Measurements from ENCODE around the gene FKBP1A. TPM values are rescaled to one million over a fixed set of nuclear protein-coding genes. Genes with fewer than 3 reads are reported as not detected.

FKBP1A gene
- total RNA-seq, 2 experiments from 2014 or later: 247 to 273 TPM

DNA sequence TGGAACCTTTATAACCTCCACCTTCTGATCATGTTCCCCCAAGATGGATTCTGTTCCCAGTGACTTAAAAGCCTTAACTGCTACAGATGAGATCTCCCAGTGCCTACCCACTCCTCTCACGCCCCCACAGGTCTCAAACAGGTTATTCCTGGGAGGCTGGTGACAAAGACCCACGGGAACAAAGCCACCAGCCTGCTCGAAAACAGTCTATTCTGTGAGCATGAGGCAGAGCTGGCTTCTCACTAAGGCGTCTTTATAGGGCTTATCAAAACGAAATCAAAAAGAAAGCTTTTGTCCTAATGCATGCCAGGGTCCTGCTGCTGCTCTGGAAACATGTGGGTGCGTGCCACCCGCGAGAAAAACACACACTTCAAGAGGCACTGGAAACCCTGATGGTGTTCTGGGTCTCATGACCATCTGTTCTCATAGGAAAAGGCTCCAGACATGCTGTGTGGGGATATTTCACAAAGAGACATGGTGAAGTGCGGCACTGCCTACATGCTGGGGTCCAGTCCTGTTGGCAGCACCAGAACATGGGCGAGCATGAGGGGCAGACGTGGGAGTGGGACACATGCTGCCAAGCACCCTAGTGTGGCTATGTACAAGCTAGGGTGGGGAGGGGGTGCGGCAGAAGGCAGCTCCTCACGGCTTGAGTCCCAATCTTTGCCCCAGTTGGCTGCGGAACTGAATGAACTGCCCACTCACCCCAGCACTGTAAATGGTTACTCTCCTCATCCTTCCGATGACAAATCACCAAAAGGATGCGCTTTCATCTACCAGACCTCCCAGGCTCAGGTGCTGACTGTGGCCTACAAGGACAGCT lies 2.1 kb downstream of the FKBP1A start:
- Mint-ChIP-seq H3K4me1 (peaks cover 67% of the 10 kb centered on the region), H3K27me3 (peaks cover 7% of the 10 kb centered on the region), H3K27ac (peak overlapping the region; percentile 70), H3K9me3 (ENCODE audit: low read depth) (no peaks in the 10 kb centered on the region), H3K4me3 (peak overlapping the region; percentile 84), H3K36me3 (peaks cover 22% of the 10 kb centered on the region)
- CTCF ChIA-PET: interaction anchor here (1.2 to 6.2 kb wide), 10 partner anchors 11 to 76 kb away, joined by 3 to 24 read pairs (median 6); partner anchors contain the start of gene NSFL1C
- no peak for ATAC-seq
- DNase-seq: peak; percentile 42

DNA sequence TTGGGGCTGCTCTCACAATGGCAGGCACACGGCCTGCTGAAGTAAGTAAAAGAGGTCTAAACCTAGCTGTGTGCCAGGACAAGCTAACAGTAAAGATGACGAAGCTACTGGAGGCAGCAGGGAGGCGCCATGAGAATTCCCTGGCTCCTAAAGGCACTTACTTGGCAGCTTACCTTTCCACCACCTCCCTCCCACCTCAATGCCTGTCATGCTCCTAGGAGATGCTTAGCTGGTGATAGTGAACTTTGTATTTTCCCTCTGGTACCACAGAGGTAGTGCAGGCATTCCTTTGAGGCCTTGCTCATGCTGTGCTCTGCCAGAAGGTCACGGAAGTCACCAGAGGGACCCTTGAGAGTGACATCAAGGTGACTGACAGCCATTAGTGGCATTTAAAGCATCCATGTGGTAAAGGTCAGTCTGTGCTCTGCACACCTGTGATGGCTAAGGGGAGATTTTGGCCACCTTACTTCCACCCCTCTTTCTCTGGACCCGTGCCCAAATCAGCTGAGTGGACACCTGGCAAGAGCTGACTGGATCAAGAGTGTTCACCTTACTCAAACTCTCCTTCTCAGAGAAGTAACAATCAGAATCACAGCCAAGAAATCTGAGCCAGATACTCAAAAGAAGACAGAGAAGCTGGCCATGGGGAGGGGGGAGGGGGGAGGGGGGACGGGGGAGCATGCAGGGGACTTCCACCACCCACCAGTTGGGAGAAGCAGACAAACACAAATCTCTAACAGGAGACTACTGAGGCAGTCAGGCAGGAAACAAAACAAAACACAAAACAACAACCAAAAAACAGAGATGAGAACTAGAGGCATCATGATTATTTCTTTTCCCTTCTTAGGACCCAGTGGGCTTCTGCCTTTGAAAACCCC lies 2.9 kb downstream of the FKBP1A start:
- CTCF ChIA-PET: interaction anchor here (1.0 to 6.2 kb wide), 7 partner anchors 10 to 77 kb away, joined by 3 to 24 read pairs (median 4); partner anchors contain the start of gene NSFL1C
- H3K4me3 Mint-ChIP-seq: peak overlapping the region; percentile 84
- DNase-seq (no peak), ATAC-seq (no peak)
- H3K9me3 Mint-ChIP-seq (ENCODE audit: low read depth): no peaks in the 10 kb centered on the region
- peaks cover 27% of the 10 kb centered on the region for H3K36me3 Mint-ChIP-seq
- peaks cover 72% of the 10 kb centered on the region for H3K4me1 Mint-ChIP-seq
- H3K27ac Mint-ChIP-seq: peak overlapping the region; percentile 81
- H3K27me3 Mint-ChIP-seq: no peaks in the 10 kb centered on the region

DNA sequence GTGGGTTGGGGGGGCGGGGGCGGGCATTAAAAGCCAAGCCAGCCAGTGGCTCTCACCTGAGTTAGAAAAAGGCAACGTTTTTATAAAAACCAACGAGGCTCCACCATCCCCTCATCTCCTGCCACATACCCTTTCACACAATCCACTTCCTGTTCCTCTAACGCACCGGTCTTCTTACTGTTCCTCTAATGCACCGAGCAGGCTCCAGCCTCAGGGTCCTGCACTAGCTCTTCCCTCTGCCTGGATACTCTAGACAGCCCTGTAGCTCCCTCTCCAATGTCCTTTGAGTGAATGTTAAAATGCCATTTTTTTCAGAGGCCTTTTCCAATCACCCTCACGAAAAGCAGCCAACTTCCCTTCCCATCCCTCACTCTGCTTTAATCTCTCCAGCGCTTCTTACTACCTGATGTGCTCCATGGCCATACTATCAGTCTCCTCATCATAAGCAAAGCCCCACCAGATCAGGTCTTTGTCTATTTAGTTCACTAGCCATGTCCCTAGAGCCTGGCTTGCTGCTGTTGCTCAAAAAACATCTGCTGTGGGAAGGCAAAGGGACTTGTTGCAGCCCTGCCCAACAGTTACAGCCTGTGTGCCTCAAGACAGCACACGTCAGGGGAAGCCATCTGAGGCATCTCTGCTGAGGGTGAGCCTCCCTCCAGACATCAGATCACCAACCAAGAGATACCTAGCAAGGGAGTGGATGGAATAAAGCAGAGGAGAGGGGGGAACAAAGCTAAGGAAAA lies 3.9 kb downstream of the FKBP1A start:
- peak; percentile 28 for ATAC-seq
- Mint-ChIP-seq H3K4me1 (peaks cover 81% of the 10 kb centered on the region), H3K4me3 (peak overlapping the region; percentile 74), H3K36me3 (peaks cover 31% of the 10 kb centered on the region), H3K27me3 (no peaks in the 10 kb centered on the region), H3K27ac (peak overlapping the region; percentile 81), H3K9me3 (ENCODE audit: low read depth) (no peaks in the 10 kb centered on the region)
- CTCF ChIA-PET: interaction anchor here (1.0 to 6.2 kb wide), 5 partner anchors 9 to 88 kb away, joined by 3 to 24 read pairs (median 4); partner anchors contain the start of gene NSFL1C
- peak; percentile 63 for DNase-seq

DNA sequence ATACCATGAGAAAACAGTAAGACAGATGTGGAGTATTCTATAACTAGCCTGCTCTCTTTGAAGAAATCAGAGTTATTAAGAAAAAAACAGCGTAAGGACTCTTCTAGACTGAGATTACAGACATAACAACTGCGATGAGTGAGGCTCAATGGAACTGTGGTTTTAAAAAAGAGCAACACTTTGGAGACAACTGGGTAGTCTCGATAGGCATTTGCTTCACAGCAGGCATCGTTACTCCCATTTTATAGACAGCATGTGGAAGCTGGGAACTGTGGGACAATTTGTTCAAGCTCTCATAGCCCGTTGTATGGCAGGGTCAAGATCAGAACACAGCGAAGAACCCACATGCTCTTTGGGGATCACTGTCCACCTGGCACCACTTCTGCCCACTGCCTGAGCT lies 4.6 kb downstream of the FKBP1A start:
- peaks cover 31% of the 10 kb centered on the region for H3K36me3 Mint-ChIP-seq
- H3K27ac Mint-ChIP-seq: peak overlapping the region; percentile 81
- no peaks in the 10 kb centered on the region for H3K9me3 Mint-ChIP-seq (ENCODE audit: low read depth)
- no peaks in the 10 kb centered on the region for H3K27me3 Mint-ChIP-seq
- no peak for ATAC-seq
- peaks cover 79% of the 10 kb centered on the region for H3K4me1 Mint-ChIP-seq
- H3K4me3 Mint-ChIP-seq: peak overlapping the region; percentile 74
- DNase-seq: no peak
- CTCF ChIA-PET: interaction anchor here (1.1 to 6.2 kb wide), 5 partner anchors 9 to 88 kb away, joined by 3 to 24 read pairs (median 6); partner anchors contain the start of gene NSFL1C

DNA sequence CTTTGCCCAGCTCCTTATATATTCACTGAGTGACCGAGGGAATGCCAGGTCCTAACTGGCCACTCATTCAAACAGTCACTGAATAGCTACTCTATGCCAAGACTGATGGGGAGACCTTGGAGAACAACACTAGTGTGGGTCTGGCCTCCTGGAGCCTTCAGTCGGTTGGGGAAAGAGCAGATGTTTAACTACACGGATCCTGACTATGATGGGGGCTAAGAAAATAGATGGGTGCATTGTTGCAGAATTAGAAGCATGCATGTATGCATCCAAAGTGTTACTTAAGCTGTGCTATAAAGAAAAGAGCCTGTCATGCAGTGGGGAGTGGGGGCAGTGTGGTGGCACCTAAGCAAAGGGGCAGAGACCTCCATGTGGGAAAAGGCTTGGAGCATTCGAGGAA lies 6.5 kb downstream of the FKBP1A start:
- no peaks in the 10 kb centered on the region for H3K9me3 Mint-ChIP-seq (ENCODE audit: low read depth)
- H3K36me3 Mint-ChIP-seq: peaks cover 35% of the 10 kb centered on the region
- no peak overlapping the region for H3K4me3 Mint-ChIP-seq
- CTCF ChIA-PET: interaction anchor here (3.3 kb wide), 1 partner anchor 28 kb away, joined by 6 read pairs; no protein-coding TSS in a partner anchor
- no peak for DNase-seq
- H3K27me3 Mint-ChIP-seq: no peaks in the 10 kb centered on the region
- H3K4me1 Mint-ChIP-seq: peaks cover 89% of the 10 kb centered on the region
- no peak overlapping the region for H3K27ac Mint-ChIP-seq
- no peak for ATAC-seq

DNA sequence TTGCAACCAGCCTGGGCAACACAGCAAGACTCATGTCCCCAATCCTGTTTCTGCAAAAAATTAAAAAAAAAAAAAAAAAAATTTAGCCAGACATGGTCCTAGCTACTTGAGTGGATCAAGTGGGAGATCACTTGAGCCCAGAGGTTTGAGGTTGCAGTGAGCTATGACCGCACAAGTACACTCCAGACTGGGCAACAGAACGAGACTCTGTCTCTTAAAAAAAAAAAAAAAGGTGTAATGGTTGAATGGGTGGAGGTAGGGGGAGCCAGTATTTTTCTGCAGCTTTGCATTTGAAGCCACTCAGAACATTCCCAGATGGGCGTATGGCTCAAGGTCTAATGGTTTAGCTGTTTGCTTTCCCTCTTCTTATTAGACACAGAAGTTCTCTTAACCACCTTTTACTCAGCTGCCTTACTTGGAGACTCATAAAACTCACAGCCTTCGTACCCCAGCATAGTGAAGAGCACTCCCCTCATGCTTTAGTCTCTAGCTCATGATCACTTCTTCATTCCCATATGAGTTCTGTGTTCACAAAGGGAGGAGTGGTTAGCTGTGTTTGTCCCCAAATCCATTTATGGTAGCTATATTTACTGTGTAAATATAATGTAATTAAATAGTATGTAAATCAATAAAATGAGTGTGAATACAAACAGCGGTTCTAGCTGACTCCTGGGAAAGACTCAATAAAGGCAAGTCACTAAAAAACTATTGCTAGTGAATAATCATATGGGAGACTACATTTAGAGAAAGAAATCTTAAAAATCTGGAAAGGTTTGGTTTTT lies 9.0 kb downstream of the FKBP1A start:
- Mint-ChIP-seq H3K4me1 (peaks cover 91% of the 10 kb centered on the region), H3K27ac (no peak overlapping the region), H3K4me3 (no peak overlapping the region), H3K36me3 (peaks cover 33% of the 10 kb centered on the region), H3K27me3 (no peaks in the 10 kb centered on the region), H3K9me3 (ENCODE audit: low read depth) (no peaks in the 10 kb centered on the region)
- no peak for DNase-seq
- ATAC-seq: no peak
- CTCF ChIA-PET: interaction anchor here (1.0 to 1.2 kb wide), 3 partner anchors 13 to 69 kb away, joined by 3 read pairs; no protein-coding TSS in a partner anchor

DNA sequence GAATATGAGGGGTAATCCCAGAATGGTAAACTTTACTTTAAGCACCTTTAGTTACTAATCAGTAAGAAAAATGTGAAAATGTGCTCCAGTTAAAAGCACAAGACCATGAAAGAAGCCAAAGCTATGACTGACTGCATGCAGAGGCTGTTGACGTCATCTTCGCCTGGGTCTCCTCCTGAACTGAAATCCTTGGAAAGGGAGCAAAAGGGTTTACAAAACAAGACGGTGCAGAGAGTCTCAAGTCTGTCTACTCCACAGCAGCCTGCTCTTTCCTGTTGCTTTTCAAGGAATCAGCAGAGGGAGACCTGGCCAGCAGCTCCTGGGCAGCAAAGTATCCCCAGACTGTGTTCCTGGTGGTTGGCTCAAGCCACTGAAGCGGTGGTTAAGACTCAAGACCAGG lies 10.2 kb downstream of the FKBP1A start:
- no peak for DNase-seq
- ATAC-seq: no peak
- Mint-ChIP-seq H3K4me3 (no peak overlapping the region), H3K4me1 (peaks cover 91% of the 10 kb centered on the region), H3K36me3 (peaks cover 30% of the 10 kb centered on the region), H3K27me3 (no peaks in the 10 kb centered on the region), H3K9me3 (ENCODE audit: low read depth) (no peaks in the 10 kb centered on the region), H3K27ac (no peak overlapping the region)
- CTCF ChIA-PET: interaction anchor here (1.1 to 1.6 kb wide), 2 partner anchors 9 to 68 kb away, joined by 3 to 6 read pairs; no protein-coding TSS in a partner anchor

DNA sequence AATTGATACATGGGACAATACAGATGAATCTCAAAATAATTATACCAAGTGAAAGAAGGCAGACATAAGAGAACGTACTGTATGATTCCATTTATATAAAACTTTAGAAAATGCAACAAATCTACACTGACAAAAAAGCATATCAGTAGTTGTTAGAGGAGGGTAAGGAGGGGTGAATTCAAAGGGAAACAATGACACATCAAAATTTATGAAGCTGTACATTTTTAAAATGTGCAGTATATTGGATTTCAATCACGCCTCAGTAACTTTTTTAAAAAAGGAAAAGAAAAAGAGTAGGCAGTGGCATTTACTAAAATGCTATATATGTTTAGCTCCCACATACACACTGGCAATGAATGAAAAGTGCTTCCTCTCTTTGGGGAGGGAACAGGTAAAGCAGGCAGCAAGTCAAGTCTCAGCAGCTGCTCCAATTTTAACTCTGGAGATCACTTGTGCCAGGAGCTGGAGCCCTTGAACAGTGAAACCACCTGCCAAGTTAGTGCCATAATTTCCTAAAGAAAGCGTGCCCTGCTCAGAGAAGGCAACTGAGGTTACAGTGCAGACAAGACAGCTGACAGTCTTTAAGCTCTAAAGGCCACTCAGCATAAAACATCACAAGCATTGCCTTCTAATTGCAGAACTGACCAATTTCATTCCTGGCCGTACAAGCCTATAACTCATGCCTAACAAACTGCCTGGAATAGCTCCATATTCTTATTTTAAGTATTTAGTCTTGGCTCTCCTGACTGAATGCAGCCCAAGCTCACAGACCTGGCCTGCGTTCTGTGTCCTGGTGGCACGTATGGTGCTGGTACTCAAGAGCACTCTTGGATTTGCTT lies 10.9 kb downstream of the FKBP1A start:
- Mint-ChIP-seq H3K9me3 (ENCODE audit: low read depth) (no peaks in the 10 kb centered on the region), H3K36me3 (peaks cover 32% of the 10 kb centered on the region), H3K4me3 (no peak overlapping the region), H3K27me3 (no peaks in the 10 kb centered on the region), H3K4me1 (peaks cover 92% of the 10 kb centered on the region), H3K27ac (peak overlapping the region; percentile 54)
- ATAC-seq (no peak), DNase-seq (no peak)
- CTCF ChIA-PET: interaction anchor here (1.1 to 1.6 kb wide), 3 partner anchors 10 to 67 kb away, joined by 3 to 6 read pairs (median 3); no protein-coding TSS in a partner anchor

DNA sequence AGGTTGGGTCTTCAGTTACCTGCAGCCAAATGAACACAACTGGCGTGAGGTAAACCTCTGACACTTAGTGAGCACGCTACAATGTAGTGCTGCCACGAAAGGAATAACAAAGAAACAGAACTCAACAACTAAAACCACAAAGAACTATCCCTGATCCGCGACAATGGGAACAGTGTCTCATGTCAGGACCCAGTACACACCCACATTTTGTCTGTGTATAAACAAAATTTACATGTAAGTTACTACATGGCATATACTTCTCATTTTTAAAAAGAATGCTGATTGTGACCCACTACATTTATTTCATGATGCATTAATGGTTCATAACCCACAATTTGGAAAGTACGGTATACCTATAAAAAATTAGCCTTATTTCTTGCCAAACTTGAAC lies 14.1 kb downstream of the FKBP1A start:
- ATAC-seq: no peak
- Mint-ChIP-seq H3K4me3 (no peak overlapping the region), H3K27me3 (no peaks in the 10 kb centered on the region), H3K27ac (no peak overlapping the region), H3K36me3 (peaks cover 29% of the 10 kb centered on the region), H3K9me3 (ENCODE audit: low read depth) (no peaks in the 10 kb centered on the region), H3K4me1 (peaks cover 89% of the 10 kb centered on the region)
- DNase-seq: no peak
- CTCF ChIA-PET: no interaction called here

DNA sequence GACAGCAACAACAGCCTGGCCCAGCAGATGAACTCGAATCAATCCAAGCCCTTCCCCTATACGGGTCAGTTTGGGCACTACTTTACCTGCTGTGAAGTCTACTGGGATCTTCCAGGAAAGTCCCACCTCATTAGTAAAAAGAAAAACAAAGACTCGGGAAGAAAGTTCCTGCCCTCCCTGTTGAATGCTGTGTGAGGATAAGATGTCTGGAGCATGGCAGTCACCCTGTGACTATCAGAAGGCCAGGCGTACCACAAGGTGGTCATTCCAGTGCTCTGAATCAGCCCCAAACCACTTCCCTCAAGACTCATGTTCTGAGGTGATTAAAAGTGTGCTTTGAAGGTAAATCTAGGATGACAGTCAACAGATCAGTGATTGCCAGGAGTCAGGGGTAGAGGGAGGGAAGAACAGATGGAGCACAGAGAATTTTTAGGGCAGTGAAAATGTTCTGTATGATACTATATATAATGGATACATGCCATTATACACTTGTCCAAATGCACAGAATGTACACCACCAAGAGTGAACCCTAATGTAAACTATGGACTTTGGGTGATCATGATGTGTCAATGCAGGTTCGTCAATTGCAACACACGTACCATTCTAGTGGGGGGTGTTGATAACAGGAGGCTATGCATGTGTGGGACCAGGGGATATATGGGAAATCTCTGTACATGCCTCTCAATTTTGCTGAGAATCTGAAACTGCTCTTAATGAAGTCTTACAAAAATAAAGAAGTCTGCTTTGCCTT lies 14.7 kb downstream of the FKBP1A start:
- ATAC-seq (peak; percentile 31), DNase-seq (peak; percentile 69)
- H3K4me1 Mint-ChIP-seq: peaks cover 90% of the 10 kb centered on the region
- peak overlapping the region; percentile 9 for H3K4me3 Mint-ChIP-seq
- peaks cover 34% of the 10 kb centered on the region for H3K36me3 Mint-ChIP-seq
- peak overlapping the region; percentile 73 for H3K27ac Mint-ChIP-seq
- CTCF ChIA-PET: interaction anchor here (0.7 to 1.4 kb wide), 3 partner anchors 16 to 65 kb away, joined by 3 to 6 read pairs (median 5); no protein-coding TSS in a partner anchor
- no peaks in the 10 kb centered on the region for H3K27me3 Mint-ChIP-seq
- H3K9me3 Mint-ChIP-seq (ENCODE audit: low read depth): no peaks in the 10 kb centered on the region
